Subcutaneous adipose tissue (tissue), 4 donors: ENCODE measurements around the gene SLC38A8. TPM values are rescaled to one million over a fixed set of nuclear protein-coding genes. Genes with fewer than 3 reads are reported as not detected.

Source experiments
- total RNA-seq, 4 donors: library from RNA; depleted of rRNA; stranded (reverse); fragments of >200 nt; gene quantifications; one replicate each; pipeline ENCODE4 v1.1.0, GENCODE V29; 2016
- TF ChIP-seq, protein P1 (sequence below): fragments of 450-650 bp; IDR thresholded peaks from one replicate; pipeline ENCODE4 v1.5.1; 2016; ENCODE audit warnings: low read depth, mild to moderate bottlenecking, control low read depth, antibody characterized with exemption, moderate library complexity

SLC38A8 gene
- total RNA-seq, 4 donors from 2014 or later: not detected

DNA sequence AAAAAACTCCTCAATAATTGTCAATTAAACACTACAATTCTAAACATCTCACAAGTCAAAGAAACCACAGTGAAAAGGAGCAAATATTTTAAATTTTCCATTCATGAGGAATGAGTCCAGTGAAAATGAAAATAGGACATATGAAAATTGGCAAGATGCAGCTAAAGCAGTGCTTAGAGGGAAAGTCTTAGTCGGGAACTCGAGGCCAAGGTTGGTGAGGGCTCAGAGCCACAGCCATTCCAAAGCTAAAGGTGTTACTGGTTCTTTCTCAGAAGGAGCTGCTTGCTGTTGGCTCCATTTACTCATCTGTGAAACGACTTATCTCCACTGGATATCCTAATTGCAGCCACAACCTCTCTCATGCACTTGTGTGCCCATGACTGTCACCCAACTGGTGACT is 6.5 kb downstream of the SLC38A8 start:
- TF ChIP-seq, protein P1, sequence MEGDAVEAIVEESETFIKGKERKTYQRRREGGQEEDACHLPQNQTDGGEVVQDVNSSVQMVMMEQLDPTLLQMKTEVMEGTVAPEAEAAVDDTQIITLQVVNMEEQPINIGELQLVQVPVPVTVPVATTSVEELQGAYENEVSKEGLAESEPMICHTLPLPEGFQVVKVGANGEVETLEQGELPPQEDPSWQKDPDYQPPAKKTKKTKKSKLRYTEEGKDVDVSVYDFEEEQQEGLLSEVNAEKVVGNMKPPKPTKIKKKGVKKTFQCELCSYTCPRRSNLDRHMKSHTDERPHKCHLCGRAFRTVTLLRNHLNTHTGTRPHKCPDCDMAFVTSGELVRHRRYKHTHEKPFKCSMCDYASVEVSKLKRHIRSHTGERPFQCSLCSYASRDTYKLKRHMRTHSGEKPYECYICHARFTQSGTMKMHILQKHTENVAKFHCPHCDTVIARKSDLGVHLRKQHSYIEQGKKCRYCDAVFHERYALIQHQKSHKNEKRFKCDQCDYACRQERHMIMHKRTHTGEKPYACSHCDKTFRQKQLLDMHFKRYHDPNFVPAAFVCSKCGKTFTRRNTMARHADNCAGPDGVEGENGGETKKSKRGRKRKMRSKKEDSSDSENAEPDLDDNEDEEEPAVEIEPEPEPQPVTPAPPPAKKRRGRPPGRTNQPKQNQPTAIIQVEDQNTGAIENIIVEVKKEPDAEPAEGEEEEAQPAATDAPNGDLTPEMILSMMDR: no peak

DNA sequence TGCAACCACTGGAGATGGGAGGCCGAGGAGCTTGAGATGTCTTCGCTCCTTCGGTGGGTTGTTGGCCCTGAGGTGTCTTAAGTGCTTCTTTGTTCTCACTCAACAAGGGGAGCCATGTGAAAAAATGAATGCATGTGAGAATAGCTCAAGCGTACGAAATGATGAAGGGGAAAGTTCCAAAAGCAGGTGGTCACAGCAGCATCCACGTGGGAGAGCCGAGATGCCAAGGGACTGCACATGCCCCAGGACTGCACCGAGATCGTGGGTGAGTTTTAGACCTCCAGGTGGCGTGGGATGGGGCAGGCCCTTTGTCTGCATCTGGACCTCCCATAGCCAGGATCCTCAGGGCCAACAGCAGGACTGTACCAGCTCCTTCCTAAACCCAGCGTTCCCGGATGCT is 8.1 kb downstream of the SLC38A8 start:
- TF ChIP-seq, protein P1: no peak

DNA sequence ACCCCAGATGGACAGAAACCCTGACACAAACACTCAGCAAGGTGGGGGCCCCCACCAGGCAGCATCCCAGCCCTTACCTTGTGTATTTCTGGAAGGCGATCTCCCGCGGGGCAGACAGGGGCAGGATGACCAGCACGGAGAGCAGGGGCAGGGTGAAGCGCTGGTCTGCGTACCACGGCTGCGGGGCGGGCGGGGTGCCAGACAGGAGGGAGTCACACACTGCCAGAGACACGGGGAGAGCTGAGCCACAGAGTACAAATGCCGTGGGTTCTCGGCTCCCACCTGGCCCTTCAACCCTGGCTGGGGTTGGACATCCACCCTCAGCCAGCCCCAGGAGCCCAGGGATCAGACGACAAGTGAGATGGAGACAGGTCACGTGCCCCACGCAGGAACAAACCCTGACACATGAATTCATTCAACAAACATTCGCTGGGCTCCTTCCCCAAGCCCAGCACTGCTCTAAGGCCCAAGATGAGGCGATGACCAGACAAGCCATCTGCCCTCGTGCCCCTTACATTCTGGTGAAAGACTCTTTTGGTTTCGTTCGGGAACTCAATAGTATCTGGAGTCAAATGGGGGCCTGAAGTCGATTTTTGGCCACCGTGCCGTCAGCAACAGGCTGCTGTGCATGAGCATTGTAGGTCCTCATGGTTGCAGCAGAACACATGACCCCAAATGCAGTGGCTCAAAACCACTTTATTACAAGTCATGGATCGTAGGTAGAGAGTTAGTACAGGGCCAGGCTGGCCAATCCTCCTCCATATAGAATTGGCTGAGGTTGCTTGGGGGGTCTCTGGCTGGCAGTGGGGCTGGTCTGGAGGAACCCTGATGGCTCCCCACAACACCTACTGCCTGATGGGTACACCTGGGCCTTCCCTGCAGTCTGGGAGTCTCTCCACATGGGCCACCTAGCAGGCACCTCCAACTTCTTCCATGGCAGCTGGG is 9.1 kb downstream of the SLC38A8 start:
- TF ChIP-seq, protein P1: no peak

DNA sequence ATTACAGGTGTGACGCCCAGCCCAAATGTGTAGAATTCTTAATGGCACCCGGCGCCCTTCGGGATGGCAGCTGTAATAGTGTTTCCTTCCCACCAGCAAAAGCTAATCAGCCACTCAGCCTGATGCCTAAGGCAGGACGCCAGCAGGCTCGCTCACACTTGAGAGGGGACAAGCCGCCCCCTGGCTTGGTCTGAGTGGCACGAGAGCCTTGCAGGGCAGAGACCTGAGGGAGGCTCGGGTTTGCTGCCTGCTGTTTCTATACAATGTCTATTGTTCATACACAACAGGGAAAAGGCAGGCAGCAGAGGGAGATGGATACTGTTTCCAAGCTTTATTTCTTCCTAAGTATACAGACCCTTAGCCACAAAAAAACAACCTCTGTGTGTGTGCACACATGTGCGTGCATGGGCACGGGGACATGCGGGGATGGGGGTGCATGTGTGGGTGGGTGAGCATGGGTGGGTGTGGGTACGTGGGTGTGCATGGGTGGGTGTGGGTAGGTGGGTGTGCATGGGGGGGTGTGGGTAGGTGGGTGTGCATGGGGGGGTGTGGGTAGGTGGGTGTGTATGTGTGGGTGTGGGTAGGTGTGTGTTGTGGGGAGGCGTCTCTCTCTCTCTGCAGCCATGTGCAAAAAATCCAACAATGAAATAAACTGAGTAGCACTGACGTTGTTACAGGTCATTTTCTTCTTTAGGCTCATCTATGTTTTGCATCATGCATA is 10.0 kb downstream of the SLC38A8 start:
- TF ChIP-seq, protein P1: no peak

DNA sequence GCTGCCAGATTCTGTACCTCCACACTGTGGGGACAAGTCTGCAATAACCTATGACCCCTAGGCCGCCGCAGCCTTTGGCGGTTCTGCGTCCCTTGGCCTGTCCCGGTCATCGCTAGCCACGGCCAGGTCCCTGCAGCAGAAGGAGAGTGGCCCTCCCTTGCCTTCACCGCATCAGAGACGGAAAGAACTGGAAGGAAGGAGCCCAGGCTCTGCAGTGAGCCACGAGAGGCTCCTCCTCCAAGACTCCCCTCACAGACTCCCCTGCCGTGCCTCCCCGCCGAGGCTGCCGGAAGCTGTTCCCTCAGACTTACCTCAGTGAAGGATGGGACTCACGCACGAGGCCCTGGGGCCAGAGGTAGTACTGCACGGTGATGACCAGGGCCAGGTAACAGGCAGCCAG is 11.0 kb downstream of the SLC38A8 start:
- TF ChIP-seq, protein P1: no peak

DNA sequence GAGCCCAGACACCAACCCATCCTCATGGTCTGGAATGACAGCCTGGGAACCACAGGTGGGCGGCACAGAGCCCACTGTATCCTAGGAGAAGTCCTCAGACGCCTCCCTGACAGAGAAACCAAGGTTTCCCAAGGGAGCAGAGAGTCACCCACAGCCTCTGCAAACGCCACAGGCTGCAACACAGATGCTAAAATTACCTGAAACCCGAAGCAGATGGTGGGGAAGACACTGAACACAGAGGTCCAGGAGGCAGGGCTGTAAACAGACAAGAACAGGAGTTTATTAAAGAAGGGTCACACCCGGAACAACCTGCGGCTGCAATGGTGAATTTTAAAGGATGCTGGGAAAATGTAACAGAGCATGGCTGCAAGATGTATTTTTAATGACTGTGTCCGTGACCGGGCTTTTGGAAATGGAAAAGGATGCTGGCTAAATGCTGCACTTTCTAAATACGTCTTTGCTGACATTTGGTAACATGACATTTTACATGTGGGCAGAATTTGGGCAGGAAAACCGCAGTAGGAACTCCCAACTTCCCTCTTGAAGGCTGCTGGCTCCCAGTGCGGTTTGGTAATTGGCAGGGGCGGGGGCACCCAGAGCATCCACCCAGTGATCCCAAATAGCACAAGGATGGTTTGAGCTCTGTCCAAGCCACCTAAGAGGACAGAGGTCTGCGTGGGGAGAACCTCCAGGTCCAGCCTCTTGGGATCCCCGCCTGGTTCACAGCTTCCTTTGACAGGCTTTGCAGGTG is 13.1 kb downstream of the SLC38A8 start:
- TF ChIP-seq, protein P1: no peak
